HK-2 (cell line): ENCODE measurements around the gene ABCA4.

Source experiments
- DNase-seq: peaks from one replicate; pipeline ENCODE4 v3.0.0-alpha.2; 2018; ENCODE audit not compliant: unreplicated experiment

ABCA4 gene

GRCh38 chr1:94027721-94028515 lies 93.0 kb downstream of the ABCA4 start:
- no peak for DNase-seq

- no peak for DNase-seq
Observed at GRCh38 chr1:94026619-94027380, 94.1 kb downstream of the ABCA4 start.

GRCh38 chr1:94025383-94026340 lies 95.3 kb downstream of the ABCA4 start:
- peak; percentile 23 for DNase-seq

- no peak for DNase-seq
Observed at GRCh38 chr1:94024104-94024792, 96.7 kb downstream of the ABCA4 start.

- no peak for DNase-seq
Observed at GRCh38 chr1:94022471-94023189, 98.3 kb downstream of the ABCA4 start.

- peak; percentile 55 for DNase-seq
Observed at GRCh38 chr1:94020764-94021579, 100.0 kb downstream of the ABCA4 start.

GRCh38 chr1:94019327-94019726 lies 101.6 kb downstream of the ABCA4 start:
- DNase-seq: no peak

- DNase-seq: no peak
Observed at GRCh38 chr1:94017155-94017829, 103.7 kb downstream of the ABCA4 start.

- no peak for DNase-seq
Observed at GRCh38 chr1:94015489-94015817, 105.5 kb downstream of the ABCA4 start.

GRCh38 chr1:94014635-94015488 lies 106.1 kb downstream of the ABCA4 start:
- DNase-seq: no peak

GRCh38 chr1:94014087-94014486 lies 106.9 kb downstream of the ABCA4 start:
- DNase-seq: no peak

GRCh38 chr1:94013367-94013878 lies 107.5 kb downstream of the ABCA4 start:
- DNase-seq: no peak

- DNase-seq: no peak
Observed at GRCh38 chr1:94012708-94013366, 108.1 kb downstream of the ABCA4 start.

- DNase-seq: no peak
Observed at GRCh38 chr1:94011709-94012595, 109.0 kb downstream of the ABCA4 start.

- DNase-seq: no peak
Observed at GRCh38 chr1:94011129-94011528, 109.8 kb downstream of the ABCA4 start.

GRCh38 chr1:94009304-94009703 lies 111.6 kb downstream of the ABCA4 start:
- no peak for DNase-seq

- DNase-seq: no peak
Observed at GRCh38 chr1:94006604-94007003, 114.3 kb downstream of the ABCA4 start.
